ENCODE data around the gene CHP1.

The CHP1 gene

DNA sequence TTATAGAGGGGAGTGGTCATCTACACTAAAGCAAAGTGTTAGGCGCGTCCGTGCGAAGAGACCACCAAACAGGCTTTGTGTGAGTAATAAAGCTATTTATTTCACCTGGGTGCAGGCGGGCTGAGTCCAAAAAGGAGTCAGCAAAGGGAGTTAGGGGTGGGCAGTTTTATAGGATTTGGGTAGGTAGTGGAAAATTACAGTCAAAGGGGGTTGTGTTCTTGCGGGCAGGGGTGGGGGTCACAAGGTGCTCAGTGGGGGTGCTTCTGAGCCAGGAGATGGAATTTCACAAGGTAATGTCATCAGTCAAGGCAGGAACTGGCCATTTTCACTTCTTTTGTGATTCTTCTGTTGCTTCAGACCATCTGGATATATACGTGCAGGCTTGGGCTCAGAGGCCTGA is 54.2 kb downstream of the CHP1 start:
- no peak for TF ChIP-seq SIN3A (IDR thresholded peaks at IDR 0.05; ENCODE audit: borderline replicate concordance, insufficient read depth, low read length)
- no peak for TF ChIP-seq TAF1 (IDR thresholded peaks at IDR 0.05; ENCODE audit: borderline replicate concordance, insufficient read depth, low read length)
- no peak for TF ChIP-seq FOXP2 (optimal IDR thresholded peaks at IDR 0.05; ENCODE audit: borderline replicate concordance, extremely low read depth, extremely low read length, insufficient read depth)
- TF ChIP-seq, protein P1, sequence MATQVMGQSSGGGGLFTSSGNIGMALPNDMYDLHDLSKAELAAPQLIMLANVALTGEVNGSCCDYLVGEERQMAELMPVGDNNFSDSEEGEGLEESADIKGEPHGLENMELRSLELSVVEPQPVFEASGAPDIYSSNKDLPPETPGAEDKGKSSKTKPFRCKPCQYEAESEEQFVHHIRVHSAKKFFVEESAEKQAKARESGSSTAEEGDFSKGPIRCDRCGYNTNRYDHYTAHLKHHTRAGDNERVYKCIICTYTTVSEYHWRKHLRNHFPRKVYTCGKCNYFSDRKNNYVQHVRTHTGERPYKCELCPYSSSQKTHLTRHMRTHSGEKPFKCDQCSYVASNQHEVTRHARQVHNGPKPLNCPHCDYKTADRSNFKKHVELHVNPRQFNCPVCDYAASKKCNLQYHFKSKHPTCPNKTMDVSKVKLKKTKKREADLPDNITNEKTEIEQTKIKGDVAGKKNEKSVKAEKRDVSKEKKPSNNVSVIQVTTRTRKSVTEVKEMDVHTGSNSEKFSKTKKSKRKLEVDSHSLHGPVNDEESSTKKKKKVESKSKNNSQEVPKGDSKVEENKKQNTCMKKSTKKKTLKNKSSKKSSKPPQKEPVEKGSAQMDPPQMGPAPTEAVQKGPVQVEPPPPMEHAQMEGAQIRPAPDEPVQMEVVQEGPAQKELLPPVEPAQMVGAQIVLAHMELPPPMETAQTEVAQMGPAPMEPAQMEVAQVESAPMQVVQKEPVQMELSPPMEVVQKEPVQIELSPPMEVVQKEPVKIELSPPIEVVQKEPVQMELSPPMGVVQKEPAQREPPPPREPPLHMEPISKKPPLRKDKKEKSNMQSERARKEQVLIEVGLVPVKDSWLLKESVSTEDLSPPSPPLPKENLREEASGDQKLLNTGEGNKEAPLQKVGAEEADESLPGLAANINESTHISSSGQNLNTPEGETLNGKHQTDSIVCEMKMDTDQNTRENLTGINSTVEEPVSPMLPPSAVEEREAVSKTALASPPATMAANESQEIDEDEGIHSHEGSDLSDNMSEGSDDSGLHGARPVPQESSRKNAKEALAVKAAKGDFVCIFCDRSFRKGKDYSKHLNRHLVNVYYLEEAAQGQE (IDR thresholded peaks at IDR 0.05; ENCODE audit: insufficient read depth in 1 of 2, low read depth in 2 of 2, low read length in 2 of 2), result no peak
- TF ChIP-seq POLR2AphosphoS5 (IDR thresholded peaks at IDR 0.05; ENCODE audit: low read depth, low read length), result no peak

DNA sequence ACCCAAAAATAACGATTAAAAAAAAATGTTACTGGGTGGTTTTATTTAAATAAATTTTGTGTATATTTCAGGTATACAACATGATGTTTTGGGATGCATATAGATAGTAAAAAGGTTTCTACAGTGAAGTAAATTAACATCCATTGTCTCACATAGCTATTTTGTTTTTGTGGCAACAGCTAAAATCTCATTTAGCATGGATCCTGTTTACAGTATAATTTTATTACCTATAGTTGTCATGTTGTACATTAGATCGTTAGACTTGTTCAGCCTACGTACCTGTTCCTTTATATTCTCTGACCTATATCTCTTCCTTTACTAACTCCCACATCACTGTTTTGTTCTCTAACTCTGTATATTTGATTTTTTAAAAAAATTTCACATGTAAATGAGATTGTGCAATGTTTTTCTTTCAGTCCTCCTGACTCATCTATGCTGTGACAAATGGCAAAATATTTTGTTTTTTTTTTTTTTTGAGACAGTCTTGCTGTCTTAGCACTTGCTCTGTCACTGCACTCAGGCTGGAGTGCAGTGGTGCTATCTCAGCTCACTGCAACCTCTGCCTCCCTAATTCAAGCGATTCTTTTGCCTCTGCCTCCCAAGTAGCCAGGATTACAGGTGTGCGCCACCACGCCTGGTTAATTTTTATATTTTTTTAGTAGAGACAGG is 55.7 kb downstream of the CHP1 start:
- TF ChIP-seq FOXP2 (optimal IDR thresholded peaks at IDR 0.05; ENCODE audit: borderline replicate concordance, extremely low read depth, extremely low read length, insufficient read depth), result no peak
- TF ChIP-seq, protein P1 (IDR thresholded peaks at IDR 0.05; ENCODE audit: insufficient read depth in 1 of 2, low read depth in 2 of 2, low read length in 2 of 2), result no peak
- no peak for TF ChIP-seq SIN3A (IDR thresholded peaks at IDR 0.05; ENCODE audit: borderline replicate concordance, insufficient read depth, low read length)
- no peak for TF ChIP-seq POLR2AphosphoS5 (IDR thresholded peaks at IDR 0.05; ENCODE audit: low read depth, low read length)
- no peak for TF ChIP-seq TAF1 (IDR thresholded peaks at IDR 0.05; ENCODE audit: borderline replicate concordance, insufficient read depth, low read length)

DNA sequence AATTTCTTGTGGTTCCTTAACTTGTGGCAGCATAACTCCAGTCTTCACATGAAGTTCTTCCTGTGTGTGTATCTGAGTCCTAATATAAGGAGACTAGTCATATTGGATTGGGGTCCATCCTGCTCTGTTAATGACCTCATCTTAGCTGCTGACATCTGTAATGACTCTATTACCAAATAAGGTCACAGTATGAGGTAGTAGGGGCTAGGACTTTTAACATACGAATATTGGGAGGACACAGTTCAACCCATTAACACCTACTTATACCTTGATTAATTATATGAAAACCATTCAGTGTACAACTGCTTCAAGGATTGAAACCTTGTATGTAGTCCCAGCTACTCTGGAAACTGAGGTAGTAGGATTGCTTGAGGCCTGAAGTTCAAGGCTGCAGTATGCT is 57.4 kb downstream of the CHP1 start:
- TF ChIP-seq FOXP2 (optimal IDR thresholded peaks at IDR 0.05; ENCODE audit: borderline replicate concordance, extremely low read depth, extremely low read length, insufficient read depth), result no peak
- no peak for TF ChIP-seq TAF1 (IDR thresholded peaks at IDR 0.05; ENCODE audit: borderline replicate concordance, insufficient read depth, low read length)
- TF ChIP-seq, protein P1 (IDR thresholded peaks at IDR 0.05; ENCODE audit: insufficient read depth in 1 of 2, low read depth in 2 of 2, low read length in 2 of 2), result no peak
- TF ChIP-seq SIN3A (IDR thresholded peaks at IDR 0.05; ENCODE audit: borderline replicate concordance, insufficient read depth, low read length), result no peak
- TF ChIP-seq POLR2AphosphoS5 (IDR thresholded peaks at IDR 0.05; ENCODE audit: low read depth, low read length), result no peak

DNA sequence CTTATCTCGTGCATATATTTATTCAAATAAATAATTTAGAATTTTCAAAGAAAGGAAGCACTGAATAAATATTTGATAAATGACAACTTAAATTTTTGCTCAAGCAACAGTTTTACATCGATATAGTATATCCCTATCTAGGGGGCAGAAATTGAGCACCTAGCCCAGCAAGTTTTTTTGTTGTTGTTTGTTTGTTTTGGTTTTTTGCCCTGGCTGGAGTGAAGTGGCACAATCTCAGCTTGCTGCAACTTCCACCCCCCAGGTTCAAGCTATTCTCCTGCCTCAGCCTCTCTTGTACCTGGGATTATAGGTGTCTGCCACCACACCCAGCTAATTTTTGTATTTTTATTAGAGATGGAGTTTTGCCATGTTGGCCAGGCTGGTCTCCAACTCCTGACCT is 58.9 kb downstream of the CHP1 start:
- TF ChIP-seq TAF1 (IDR thresholded peaks at IDR 0.05; ENCODE audit: borderline replicate concordance, insufficient read depth, low read length), result no peak
- TF ChIP-seq FOXP2 (optimal IDR thresholded peaks at IDR 0.05; ENCODE audit: borderline replicate concordance, extremely low read depth, extremely low read length, insufficient read depth), result no peak
- TF ChIP-seq, protein P1 (IDR thresholded peaks at IDR 0.05; ENCODE audit: insufficient read depth in 1 of 2, low read depth in 2 of 2, low read length in 2 of 2), result no peak
- no peak for TF ChIP-seq POLR2AphosphoS5 (IDR thresholded peaks at IDR 0.05; ENCODE audit: low read depth, low read length)
- TF ChIP-seq SIN3A (IDR thresholded peaks at IDR 0.05; ENCODE audit: borderline replicate concordance, insufficient read depth, low read length), result no peak

Measured in PFSK-1 (cell line).